Lower leg skin (tissue), 3 donors: ENCODE measurements around the gene BMP7.

Experiments used
- CTCF ChIP-seq, 3 donors: fragments of 450-650 bp; IDR thresholded peaks; one replicate each; pipeline ENCODE4 v1.5.1; 2016; ENCODE audit warnings: antibody characterized with exemption in 3 of 3, mild to moderate bottlenecking in 3 of 3, moderate library complexity in 2 of 3
- POLR2A ChIP-seq, 2 donors: fragments of 450-650 bp; IDR thresholded peaks; one replicate each; pipeline ENCODE4 v1.6.1; 2016 to 2017; ENCODE audit warnings: antibody characterized with exemption in 2 of 2, mild to moderate bottlenecking in 1 of 2, moderate library complexity in 1 of 2

- TF ChIP-seq CTCF (IDR thresholded peaks at IDR 0.05) (no peak), POLR2A (IDR thresholded peaks at IDR 0.05) (no peak)
These were observed 132.4 kb downstream of the BMP7 start for GRCh38 chr20:57133926-57134650.
